ENCODE measurements around the gene CASZ1.

- TF ChIP-seq, protein P1, sequence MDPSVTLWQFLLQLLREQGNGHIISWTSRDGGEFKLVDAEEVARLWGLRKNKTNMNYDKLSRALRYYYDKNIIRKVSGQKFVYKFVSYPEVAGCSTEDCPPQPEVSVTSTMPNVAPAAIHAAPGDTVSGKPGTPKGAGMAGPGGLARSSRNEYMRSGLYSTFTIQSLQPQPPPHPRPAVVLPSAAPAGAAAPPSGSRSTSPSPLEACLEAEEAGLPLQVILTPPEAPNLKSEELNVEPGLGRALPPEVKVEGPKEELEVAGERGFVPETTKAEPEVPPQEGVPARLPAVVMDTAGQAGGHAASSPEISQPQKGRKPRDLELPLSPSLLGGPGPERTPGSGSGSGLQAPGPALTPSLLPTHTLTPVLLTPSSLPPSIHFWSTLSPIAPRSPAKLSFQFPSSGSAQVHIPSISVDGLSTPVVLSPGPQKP (IDR thresholded peaks at IDR 0.05; ENCODE audit: low read depth, low read length) = no peak
- TF ChIP-seq CTCF (IDR thresholded peaks at IDR 0.05) (no peak), SREBF2 (IDR thresholded peaks at IDR 0.05) (no peak), CEBPB (IDR thresholded peaks at IDR 0.05) (no peak), USF2 (IDR thresholded peaks at IDR 0.05) (no peak), RFX5 (IDR thresholded peaks at IDR 0.05) (no peak), FOSL2 (IDR thresholded peaks at IDR 0.05) (no peak), FOSL2 (CRISPR knock-in tag; IDR thresholded peaks at IDR 0.05) (no peak), POLR2AphosphoS2 (conservative IDR thresholded peaks at IDR 0.05; ENCODE audit: low read length) (no peak), ZSCAN20 (CRISPR knock-in tag; IDR thresholded peaks at IDR 0.05) (no peak)
- TF ChIP-seq, protein P2, sequence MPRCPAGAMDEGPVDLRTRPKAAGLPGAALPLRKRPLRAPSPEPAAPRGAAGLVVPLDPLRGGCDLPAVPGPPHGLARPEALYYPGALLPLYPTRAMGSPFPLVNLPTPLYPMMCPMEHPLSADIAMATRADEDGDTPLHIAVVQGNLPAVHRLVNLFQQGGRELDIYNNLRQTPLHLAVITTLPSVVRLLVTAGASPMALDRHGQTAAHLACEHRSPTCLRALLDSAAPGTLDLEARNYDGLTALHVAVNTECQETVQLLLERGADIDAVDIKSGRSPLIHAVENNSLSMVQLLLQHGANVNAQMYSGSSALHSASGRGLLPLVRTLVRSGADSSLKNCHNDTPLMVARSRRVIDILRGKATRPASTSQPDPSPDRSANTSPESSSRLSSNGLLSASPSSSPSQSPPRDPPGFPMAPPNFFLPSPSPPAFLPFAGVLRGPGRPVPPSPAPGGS (IDR thresholded peaks at IDR 0.05) = no peak
- TF ChIP-seq, protein P3, sequence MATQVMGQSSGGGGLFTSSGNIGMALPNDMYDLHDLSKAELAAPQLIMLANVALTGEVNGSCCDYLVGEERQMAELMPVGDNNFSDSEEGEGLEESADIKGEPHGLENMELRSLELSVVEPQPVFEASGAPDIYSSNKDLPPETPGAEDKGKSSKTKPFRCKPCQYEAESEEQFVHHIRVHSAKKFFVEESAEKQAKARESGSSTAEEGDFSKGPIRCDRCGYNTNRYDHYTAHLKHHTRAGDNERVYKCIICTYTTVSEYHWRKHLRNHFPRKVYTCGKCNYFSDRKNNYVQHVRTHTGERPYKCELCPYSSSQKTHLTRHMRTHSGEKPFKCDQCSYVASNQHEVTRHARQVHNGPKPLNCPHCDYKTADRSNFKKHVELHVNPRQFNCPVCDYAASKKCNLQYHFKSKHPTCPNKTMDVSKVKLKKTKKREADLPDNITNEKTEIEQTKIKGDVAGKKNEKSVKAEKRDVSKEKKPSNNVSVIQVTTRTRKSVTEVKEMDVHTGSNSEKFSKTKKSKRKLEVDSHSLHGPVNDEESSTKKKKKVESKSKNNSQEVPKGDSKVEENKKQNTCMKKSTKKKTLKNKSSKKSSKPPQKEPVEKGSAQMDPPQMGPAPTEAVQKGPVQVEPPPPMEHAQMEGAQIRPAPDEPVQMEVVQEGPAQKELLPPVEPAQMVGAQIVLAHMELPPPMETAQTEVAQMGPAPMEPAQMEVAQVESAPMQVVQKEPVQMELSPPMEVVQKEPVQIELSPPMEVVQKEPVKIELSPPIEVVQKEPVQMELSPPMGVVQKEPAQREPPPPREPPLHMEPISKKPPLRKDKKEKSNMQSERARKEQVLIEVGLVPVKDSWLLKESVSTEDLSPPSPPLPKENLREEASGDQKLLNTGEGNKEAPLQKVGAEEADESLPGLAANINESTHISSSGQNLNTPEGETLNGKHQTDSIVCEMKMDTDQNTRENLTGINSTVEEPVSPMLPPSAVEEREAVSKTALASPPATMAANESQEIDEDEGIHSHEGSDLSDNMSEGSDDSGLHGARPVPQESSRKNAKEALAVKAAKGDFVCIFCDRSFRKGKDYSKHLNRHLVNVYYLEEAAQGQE (IDR thresholded peaks at IDR 0.05) = no peak
These were observed 90.0 kb downstream of the CASZ1 start for GRCh38 chr1:10706376-10706913.
